ENCODE results near the gene KCNJ9. TPM values are rescaled to one million over a fixed set of nuclear protein-coding genes. Genes with fewer than 3 reads are reported as not detected.
A peak's percentile ranks its signal among the peaks of the same experiment; 100 is the strongest.

The KCNJ9 gene
- total and polyA plus RNA-seq, 2 of the 4 experiments (the other 2 are of a cell fraction) = not detected

DNA sequence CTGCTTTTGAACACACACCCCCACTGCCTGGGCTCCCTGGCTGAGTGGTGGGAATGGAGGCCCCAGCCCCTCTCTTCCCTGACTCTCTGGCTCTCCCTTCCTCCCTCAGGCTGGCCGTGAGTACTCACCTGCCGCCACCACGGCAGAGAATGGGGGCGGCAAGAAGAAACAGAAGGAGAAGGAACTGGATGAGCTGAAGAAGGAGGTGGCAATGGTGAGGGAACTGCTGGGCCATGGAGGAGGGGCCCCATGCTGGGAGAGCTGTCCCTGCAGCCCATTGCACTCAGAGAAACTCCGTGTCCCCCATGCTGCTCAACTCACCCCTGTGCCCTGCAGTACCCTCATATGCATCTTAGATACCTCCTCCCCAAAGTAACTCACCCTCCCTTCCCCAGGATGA lies 39.5 kb downstream of the KCNJ9 start:
- ChIA-PET CTCF (no interaction called here), POLR2A (ENCODE audit: unreplicated experiment) (no interaction called here)
- H3K4me3 ChIP-seq (ENCODE audit: insufficient read depth, low read depth, low read length) = no peak overlapping the region
- no peak overlapping the region for H4K8ac ChIP-seq (ENCODE audit: low read depth in 2 of 2, low read length in 2 of 2)
- no TSS peak for BruUV-seq (replicated peaks)
- H3K9ac ChIP-seq (ENCODE audit: low read depth, low read length) = no peak overlapping the region
- ATAC-seq (ENCODE audit: low read depth) (no peak), DNase-seq (no peak)
- WGBS, 2 experiments (ENCODE audit: extremely low coverage in 2 of 2, insufficient read length in 1 of 2) = no CpG with 5 or more reads among the region's 5 CpGs
- no peak overlapping the region for H2BK20ac ChIP-seq (ENCODE audit: low read depth, low read length)
- no peak overlapping the region for H3K14ac ChIP-seq (replicated peaks; ENCODE audit: low read depth, low read length)
- no peak overlapping the region for H3K27ac ChIP-seq (ENCODE audit: insufficient read depth, low read length)
- no peak for TF ChIP-seq MXI1 (IDR thresholded peaks at IDR 0.05; ENCODE audit: borderline replicate concordance, low read depth, low read length)
- no peak for TF ChIP-seq BHLHE40 (IDR thresholded peaks at IDR 0.05; ENCODE audit: low read depth, low read length)
- H2BK120ac ChIP-seq (ENCODE audit: low read depth, low read length) = no peak overlapping the region; the same call in 1 of the 2 replicates
- no peak overlapping the region for H2AK5ac ChIP-seq (ENCODE audit: low read depth, low read length)
- H3K9me3 ChIP-seq (ENCODE audit: control insufficient read depth, insufficient read depth, low read length) = no peaks in the 10 kb centered on the region
- no peak overlapping the region for H2BK5ac ChIP-seq (ENCODE audit: low read depth, low read length, poor library complexity, severe bottlenecking)
- H3K18ac ChIP-seq (ENCODE audit: low read depth, low read length) = no peak overlapping the region
- H3K4me1 ChIP-seq (ENCODE audit: control insufficient read depth, insufficient read depth, low read length) = peaks cover 26% of the 10 kb centered on the region
- no peak overlapping the region for H3K56ac ChIP-seq (ENCODE audit: extremely low read depth, insufficient read depth, low read length)
- no peak overlapping the region for H3K4ac ChIP-seq (ENCODE audit: low read depth, low read length)
- intact Hi-C loops (cut with micrococcal nuclease) = no loop called here
- H3K36me3 ChIP-seq (ENCODE audit: control insufficient read depth, insufficient read depth, low read length) = no peaks in the 10 kb centered on the region
- no peak overlapping the region for H2AK9ac ChIP-seq (replicated peaks; ENCODE audit: low read depth, low read length, poor library complexity)
- no peak overlapping the region for H3K23ac ChIP-seq (ENCODE audit: low read depth, low read length)
- dilution Hi-C loops (cut with HindIII; ENCODE audit: low sequenced_read_pairs, unreplicated experiment) = no loop called here
- in situ Hi-C loops (cut with MboI; ENCODE audit: low sequenced_read_pairs) = no loop called here
- H3K79me1 ChIP-seq (ENCODE audit: low read depth in 1 of 2, low read length in 2 of 2) = no peaks in the 10 kb centered on the region
- no peaks in the 10 kb centered on the region for H4K20me1 ChIP-seq (ENCODE audit: insufficient read depth, low read length)
- H3K9me1 ChIP-seq (ENCODE audit: insufficient read depth, low read length) = peaks cover 19% of the 10 kb centered on the region
- no peak overlapping the region for H2BK15ac ChIP-seq (ENCODE audit: low read depth, low read length)
- no peak overlapping the region for H4K91ac ChIP-seq (ENCODE audit: insufficient read depth, low read depth, low read length)
- H2AFZ ChIP-seq (replicated peaks; ENCODE audit: low read length, poor library complexity) = peak overlapping the region; percentile 5
- no peak overlapping the region for H3K4me2 ChIP-seq (ENCODE audit: low read depth, low read length)
- H3K27me3 ChIP-seq (ENCODE audit: control insufficient read depth, insufficient read depth, low read length) = peaks cover 24% of the 10 kb centered on the region
- H4K5ac ChIP-seq (ENCODE audit: low read depth, low read length) = no peak overlapping the region

Measured in IMR-90 (cell line).